HG02840 (cell line): ENCODE measurements around the gene MED16.
"Not testable (repeated sequence)": the region's sequence is repeated elsewhere in the genome, so short reads cannot be mapped to it uniquely, and the experiment has no call there.

ENCODE experiments used
- ATAC-seq: cut with Tn5 transposase; IDR thresholded peaks from one replicate; pipeline ENCODE4 v1.9.1; 2021; ENCODE audit warnings: mild to moderate bottlenecking, moderate library complexity, moderate number of reproducible peaks; ENCODE audit not compliant: unreplicated experiment, low FRiP score

The MED16 gene

DNA sequence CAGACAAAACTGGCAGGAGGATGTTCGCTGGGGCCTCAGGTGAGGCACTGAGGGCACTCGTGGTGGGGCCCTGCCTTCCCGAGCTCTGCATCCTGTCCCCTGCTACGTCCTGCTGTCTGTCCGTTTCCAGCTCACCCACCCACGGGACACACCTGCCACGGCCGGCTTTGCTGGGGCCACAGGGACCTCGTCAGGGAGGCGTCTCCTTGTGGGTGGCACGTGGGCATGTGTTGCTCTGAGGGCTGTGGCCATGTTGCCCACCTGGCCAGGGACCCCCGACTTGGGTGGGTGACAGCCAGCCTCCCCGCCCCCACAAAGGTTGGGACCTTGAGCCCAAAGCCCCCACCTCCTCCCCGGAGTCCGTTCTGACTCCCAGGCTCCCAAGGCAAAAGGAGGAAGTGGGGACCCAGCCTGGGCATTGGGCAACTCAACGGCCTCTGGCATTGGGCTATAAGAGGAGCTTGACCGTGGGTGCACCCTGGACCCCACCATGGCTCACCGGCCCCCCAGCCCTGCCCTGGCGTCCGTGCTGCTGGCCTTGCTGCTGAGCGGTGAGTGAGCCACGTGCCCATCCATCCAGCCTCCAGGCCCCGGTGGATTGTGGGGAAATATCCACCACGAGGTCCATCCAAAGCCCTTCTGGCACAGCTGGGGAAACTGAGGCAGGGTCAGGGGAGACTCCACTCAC, 52.3 kb downstream of the MED16 start, which contains the start of gene PRTN3:
Gene PRTN3 (plus strand): TSS at position 481 of the 688 bp plus-strand sequence. CDS start 10 bp downstream, at position 491.
- ATAC-seq = no peak

GRCh38 chr19:835210-835810, 57.7 kb downstream of the MED16 start:
- ATAC-seq = no peak

DNA sequence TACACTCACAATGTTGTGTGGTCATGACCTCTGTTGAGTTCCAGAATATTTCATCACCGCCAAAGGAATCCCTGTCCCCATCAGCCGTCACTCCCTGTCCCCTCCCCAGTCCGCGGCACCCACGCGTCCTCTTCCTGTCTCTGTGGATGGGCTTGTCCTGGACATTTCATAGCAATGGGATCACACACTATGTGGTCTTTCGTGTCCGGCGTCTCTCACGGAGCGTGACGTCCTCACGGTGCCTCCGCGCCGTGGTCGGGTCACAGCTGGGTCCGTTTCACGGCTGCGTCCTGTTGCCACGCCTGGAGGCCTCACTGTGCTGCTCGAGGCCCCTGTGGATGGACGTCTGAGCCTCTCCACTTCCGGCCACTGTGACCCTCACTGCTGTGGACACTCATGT, 58.8 kb downstream of the MED16 start:
- no peak for ATAC-seq

DNA sequence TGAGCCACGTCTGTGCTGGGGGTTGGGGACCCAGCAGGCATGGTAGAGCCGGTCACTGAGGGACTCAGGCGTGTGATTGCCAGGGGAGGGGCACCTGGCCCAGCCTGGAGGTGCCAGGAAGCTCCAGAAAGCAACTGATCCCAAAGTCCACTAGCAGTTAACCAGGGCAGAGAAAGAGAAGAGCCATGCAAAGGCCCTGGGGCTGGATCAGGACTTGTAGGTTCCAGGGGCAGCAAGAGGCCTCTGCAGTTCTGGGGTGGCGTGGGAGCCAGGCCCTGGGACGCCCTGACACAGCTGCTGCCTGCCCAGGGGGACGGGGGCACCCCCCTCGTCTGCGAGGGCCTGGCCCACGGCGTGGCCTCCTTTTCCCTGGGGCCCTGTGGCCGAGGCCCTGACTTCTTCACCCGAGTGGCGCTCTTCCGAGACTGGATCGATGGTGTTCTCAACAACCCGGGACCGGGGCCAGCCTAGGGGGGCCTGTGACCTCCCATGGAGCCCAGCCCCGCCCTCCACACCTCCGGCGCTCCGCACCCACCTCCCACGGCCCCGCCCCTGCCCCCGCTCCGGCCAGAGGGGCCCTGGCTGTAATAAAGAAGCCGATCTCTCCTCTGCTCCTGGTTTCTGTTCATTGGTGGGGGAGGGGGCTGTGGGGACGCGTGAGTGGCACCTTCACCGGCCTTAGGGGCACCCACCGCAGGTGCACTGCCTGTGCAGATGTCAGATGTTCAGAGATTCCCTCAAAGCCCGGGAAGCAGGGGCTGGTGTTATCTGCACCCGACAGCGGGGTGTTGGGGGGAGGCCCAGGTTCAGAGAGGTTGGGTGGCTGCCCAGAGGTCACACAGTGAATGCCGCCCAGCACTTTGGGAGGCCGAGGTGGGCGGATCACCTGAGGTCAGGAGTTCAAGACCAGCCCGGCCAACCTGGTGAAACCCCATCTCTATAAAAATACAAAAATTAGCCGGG, 61.3 kb downstream of the MED16 start:
- no peak for ATAC-seq

- no peak for ATAC-seq
These were observed 63.7 kb downstream of the MED16 start for GRCh38 chr19:829129-829758.

- no peak for ATAC-seq
These were observed 65.2 kb downstream of the MED16 start, which contains the start of gene AZU1 for GRCh38 chr19:827710-828321. Gene AZU1, plus strand, starts transcription at chr19:827837. Its CDS starts 10 bp downstream, at chr19:827847.

DNA sequence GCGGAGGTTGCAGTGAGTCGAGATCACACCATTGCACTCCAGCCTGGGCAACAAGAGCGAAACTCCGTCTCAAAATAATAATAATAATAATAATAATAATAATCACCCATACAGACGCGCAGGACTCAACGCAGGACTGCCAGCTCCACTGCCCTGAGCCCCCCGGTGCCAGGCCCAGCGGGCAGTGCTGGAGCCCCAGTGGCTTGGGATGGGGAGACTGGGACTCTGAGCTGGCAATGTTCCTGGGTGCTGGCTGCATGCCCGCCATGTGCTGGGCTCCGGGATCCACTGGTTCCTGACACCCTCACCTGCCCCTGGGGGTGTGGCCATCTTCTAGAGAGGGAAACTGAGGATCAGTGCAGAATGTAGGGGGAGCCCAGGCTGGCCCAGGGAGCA, 65.7 kb downstream of the MED16 start:
- no peak for ATAC-seq

- no peak for ATAC-seq
These were observed 66.9 kb downstream of the MED16 start for GRCh38 chr19:825897-826644.

- no peak for ATAC-seq
These were observed 68.1 kb downstream of the MED16 start for GRCh38 chr19:824885-825284.

DNA sequence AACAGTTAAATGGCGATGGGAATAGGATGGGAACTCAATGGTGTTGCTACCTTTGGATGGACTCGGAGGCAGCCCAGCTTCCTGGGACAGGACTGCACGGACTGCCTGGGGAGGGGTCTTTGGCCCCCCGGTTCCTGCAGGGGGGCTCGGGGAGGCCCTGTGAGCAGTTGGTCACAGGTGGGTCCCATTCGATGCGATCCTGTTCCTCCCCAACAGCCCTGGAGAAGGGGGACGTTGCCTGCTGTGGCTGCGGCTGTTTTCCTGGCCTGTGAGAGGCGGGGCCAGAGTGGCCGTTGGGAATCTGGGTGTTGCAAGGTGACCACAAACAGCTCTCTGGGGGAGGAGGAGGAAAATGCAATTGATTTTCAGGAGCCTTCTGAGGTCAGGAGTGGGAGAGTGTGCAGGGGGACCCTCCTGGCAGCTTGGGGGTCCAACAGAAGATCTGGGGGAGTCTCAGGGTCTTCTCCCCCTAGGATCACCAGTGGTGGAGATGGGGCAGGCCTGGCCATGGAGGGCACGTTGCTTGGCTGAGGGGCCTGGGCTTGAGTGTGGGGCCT, 69.3 kb downstream of the MED16 start:
- ATAC-seq = no peak

- ATAC-seq = no peak
These were observed 71.0 kb downstream of the MED16 start, which contains the start of gene PLPPR3 for GRCh38 chr19:821825-822503. Gene PLPPR3, minus strand, starts transcription at chr19:821955. Its CDS starts 396 bp downstream, at chr19:821559.

DNA sequence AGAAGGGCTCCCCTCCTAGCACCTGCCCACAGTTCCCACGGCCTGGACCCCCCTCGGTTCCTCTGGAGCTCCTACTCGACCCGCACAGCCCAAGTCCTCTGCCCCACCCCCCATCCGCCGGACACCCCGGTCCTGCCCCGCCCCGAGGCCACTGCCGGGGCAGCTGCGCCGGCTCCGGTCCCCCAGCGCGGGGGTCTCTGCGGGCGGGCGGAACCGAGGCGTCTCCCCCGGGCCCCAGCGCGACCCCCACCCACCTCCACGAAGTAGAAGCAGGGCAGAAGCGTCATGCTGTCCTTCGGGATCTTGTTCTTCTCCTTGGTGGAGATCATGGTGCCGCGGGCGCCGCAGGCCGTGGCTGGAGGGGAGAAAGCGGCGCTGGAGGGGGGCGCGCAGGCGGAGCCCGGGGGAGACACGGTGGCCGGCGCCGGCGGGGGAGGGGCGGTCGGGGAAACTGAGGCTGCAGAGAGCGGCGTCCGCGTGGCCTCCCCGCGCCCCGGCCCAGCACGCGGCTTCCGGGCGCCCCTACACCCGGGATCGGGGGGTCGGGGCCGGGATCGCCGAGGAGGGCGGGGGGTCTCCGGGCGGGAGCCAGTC, 71.7 kb downstream of the MED16 start:
- ATAC-seq = no peak

GRCh38 chr19:820212-820611, 72.8 kb downstream of the MED16 start:
- not testable (repeated sequence) for ATAC-seq
